Astrocyte (in vitro differentiated cells and primary cell): Measurements from ENCODE around the gene FKBP1A.

Experiments
- CTCF ChIP-seq: IDR thresholded peaks from 2 replicates; pipeline ENCODE4 v1.5.1; 2011; ENCODE audit warnings: low read depth, mild to moderate bottlenecking, inconsistent platforms, low read length, moderate library complexity; ENCODE audit not compliant: insufficient read depth
- EZH2 ChIP-seq: IDR thresholded peaks from 2 replicates; pipeline ENCODE4 v1.6.1; 2012; ENCODE audit warnings: mild to moderate bottlenecking, low read length, inconsistent platforms; ENCODE audit not compliant: insufficient read depth

- TF ChIP-seq CTCF (no peak), EZH2 (no peak)
Measured at GRCh38 chr20:1330075-1330830, 62.6 kb downstream of the FKBP1A start.
